Tibial nerve (tissue), 4 donors: ENCODE data around the gene GPR3. TPM values are rescaled to one million over a fixed set of nuclear protein-coding genes. Genes with fewer than 3 reads are reported as not detected.

Experiments
- DNase-seq, 2 donors: peaks; one replicate each; pipeline ENCODE4 v3.0.0-alpha.2; 2019; ENCODE audit warnings: low spot score in 2 of 2
- H3K27ac ChIP-seq, 4 donors: fragments of 200-600 bp; sonication (generic) in 3 of 4; one replicate each; pipeline ENCODE4 v1.5.1; 2017 to 2019; ENCODE audit warnings: mild to moderate bottlenecking in 1 of 4
- H3K27me3 ChIP-seq, 2 donors: fragments of 200-600 bp; sonication (generic) in 1 of 2; one replicate each; pipeline versions ENCODE4 v1.5.1 to v1.6.0; 2017 to 2019
- H3K36me3 ChIP-seq, 3 donors: fragments of 200-600 bp; sonication (generic); one replicate each; pipeline ENCODE4 v1.5.1; 2018 to 2019
- H3K4me1 ChIP-seq, 4 donors: fragments of 200-600 bp; sonication (generic) in 3 of 4; one replicate each; pipeline ENCODE4 v1.5.1; 2017 to 2019
- H3K4me3 ChIP-seq, 4 donors: fragments of 200-600 bp; sonication (generic) in 3 of 4; one replicate each; pipeline ENCODE4 v1.5.1; 2017 to 2019; ENCODE audit warnings: mild to moderate bottlenecking in 1 of 4, moderate library complexity in 1 of 4
- H3K9me3 ChIP-seq, 4 donors: fragments of 200-600 bp; sonication (generic) in 3 of 4; one replicate each; pipeline ENCODE4 v1.5.1; 2017 to 2019
- CTCF ChIP-seq, 5 experiments: fragments of 200-600 bp in 3 of 5; fragments of 450-650 bp in 2 of 5; sonication (generic) in 3 of 5; IDR thresholded peaks; one replicate each; pipeline ENCODE4 v1.5.1; 2016 to 2019; ENCODE audit warnings: antibody characterized with exemption in 5 of 5, mild to moderate bottlenecking in 3 of 5, moderate library complexity in 2 of 5
- EP300 ChIP-seq, 2 donors: sonication (generic); formaldehyde crosslinking; IDR thresholded peaks; one replicate each; pipeline ENCODE4 v1.6.1; 2017; ENCODE audit warnings: antibody characterized with exemption in 2 of 2, mild to moderate bottlenecking in 1 of 2
- POLR2A ChIP-seq, 2 donors: fragments of 450-650 bp; IDR thresholded peaks; one replicate each; pipeline ENCODE4 v1.6.1; 2017; ENCODE audit warnings: antibody characterized with exemption in 2 of 2, mild to moderate bottlenecking in 2 of 2, moderate library complexity in 2 of 2
- WGBS, 2 donors: methylation state at CpG; one replicate each; pipeline ENCODE4 v1.1.5; 2018; 5-methylcytosine and 5-hydroxymethylcytosine counted together
- total RNA-seq, 4 donors: library from RNA; depleted of rRNA; stranded (reverse); fragments of >200 nt; gene quantifications; one replicate each; pipeline ENCODE4 v1.1.0, GENCODE V29; 2016

GPR3 gene
- total RNA-seq, 4 donors from 2014 or later, result not detected

GRCh38 chr1:27398405-27399149, 6.2 kb downstream of the GPR3 start:
- H3K4me3 ChIP-seq, result no peak overlapping the region
- H3K9me3 ChIP-seq, result no peaks in the 10 kb centered on the region
- WGBS, 2 donors, result 71 to 80% methylated on average over 4 of the region's 4 CpGs
- H3K4me1 ChIP-seq, result peaks cover 0 to 63% (median 23%) of the 10 kb centered on the region in 4 donors
- TF ChIP-seq POLR2A (IDR thresholded peaks at IDR 0.05) (no peak), CTCF (IDR thresholded peaks at IDR 0.05) (no peak)
- H3K27me3 ChIP-seq, result no peaks in the 10 kb centered on the region
- no peaks in the 10 kb centered on the region for H3K36me3 ChIP-seq
- DNase-seq, result no peak
- no peak overlapping the region for H3K27ac ChIP-seq

- no peak for DNase-seq
- 40 to 42% methylated on average over 13 to 19 of the region's 19 CpGs for WGBS, 2 donors
- Histone ChIP-seq H3K27me3 (no peaks in the 10 kb centered on the region), H3K9me3 (no peaks in the 10 kb centered on the region), H3K27ac (no peak overlapping the region), H3K4me3 (no peak overlapping the region), H3K4me1 (peaks cover 0 to 72% (median 30%) of the 10 kb centered on the region in 4 donors), H3K36me3 (no peaks in the 10 kb centered on the region)
- TF ChIP-seq CTCF (IDR thresholded peaks at IDR 0.05) (no peak), EP300 (IDR thresholded peaks at IDR 0.05) (no peak), POLR2A (IDR thresholded peaks at IDR 0.05) (no peak)
Measured at GRCh38 chr1:27399251-27400025, 7.0 kb downstream of the GPR3 start.

GRCh38 chr1:27400082-27400962, 7.9 kb downstream of the GPR3 start:
- H3K9me3 ChIP-seq, result no peaks in the 10 kb centered on the region
- H3K36me3 ChIP-seq, result no peaks in the 10 kb centered on the region
- no peak for TF ChIP-seq CTCF (IDR thresholded peaks at IDR 0.05)
- TF ChIP-seq POLR2A (IDR thresholded peaks at IDR 0.05), result no peak
- DNase-seq, result no peak
- 27 to 36% methylated on average over 13 of the region's 13 CpGs for WGBS, 2 donors
- H3K4me3 ChIP-seq, result no peak overlapping the region
- peaks cover 0 to 78% (median 39%) of the 10 kb centered on the region in 4 donors for H3K4me1 ChIP-seq
- H3K27me3 ChIP-seq, result no peaks in the 10 kb centered on the region
- no peak overlapping the region for H3K27ac ChIP-seq

GRCh38 chr1:27400963-27401341, 8.5 kb downstream of the GPR3 start:
- Histone ChIP-seq H3K36me3 (peaks cover 0 to 2% (median 0%) of the 10 kb centered on the region in 3 donors), H3K4me1 (peaks cover 0 to 78% (median 39%) of the 10 kb centered on the region in 4 donors), H3K27me3 (no peaks in the 10 kb centered on the region), H3K4me3 (no peak overlapping the region), H3K27ac (no peak overlapping the region), H3K9me3 (no peaks in the 10 kb centered on the region)
- no peak for TF ChIP-seq EP300 (IDR thresholded peaks at IDR 0.05)
- no peak for TF ChIP-seq CTCF (IDR thresholded peaks at IDR 0.05)
- no peak for TF ChIP-seq POLR2A (IDR thresholded peaks at IDR 0.05)
- WGBS, 2 donors, result 88% methylated on average over 5 of the region's 5 CpGs
- DNase-seq, result no peak
